Jurkat, Clone E6-1 (cell line): Measurements from ENCODE around the gene GEN1. TPM values are rescaled to one million over a fixed set of nuclear protein-coding genes. Genes with fewer than 3 reads are reported as not detected.

ENCODE experiments used
- DNase-seq: peaks from one replicate; pipeline ENCODE4 v3.0.0-alpha.2; 2011; ENCODE audit warnings: low read depth, low spot score
- H3K4me3 ChIP-seq: 2 replicates; pipeline ENCODE4 v1.5.1; 2011; ENCODE audit warnings: mild to moderate bottlenecking, low read length, control low read depth, moderate library complexity
- polyA plus RNA-seq: library from polyadenylated mRNA; unstranded; fragments of >200 nt; gene quantifications from one replicate; pipeline ENCODE4 v1.2.1, GENCODE V29; 2012; ENCODE audit warnings: missing spikeins; ENCODE audit not compliant: insufficient read length, insufficient read depth

GEN1 gene
- 11.1 TPM for polyA plus RNA-seq

- H3K4me3 ChIP-seq, result peak within 1 kb of the TSS; percentile 92
- peak; percentile 88 for DNase-seq
These were observed at the start of gene GEN1, which contains the start of gene SMC6 for GRCh38 chr2:17753803-17754663. GEN1 (plus strand) TSS chr2:17754138; CDS start chr2:17759944, 5,806 bp downstream. SMC6 (minus strand) TSS chr2:17753810; CDS start chr2:17745946, 7,864 bp downstream.

GRCh38 chr2:17706845-17707244, 47.1 kb upstream of the GEN1 start:
- H3K4me3 ChIP-seq, result no peak overlapping the region
- no peak for DNase-seq

DNA sequence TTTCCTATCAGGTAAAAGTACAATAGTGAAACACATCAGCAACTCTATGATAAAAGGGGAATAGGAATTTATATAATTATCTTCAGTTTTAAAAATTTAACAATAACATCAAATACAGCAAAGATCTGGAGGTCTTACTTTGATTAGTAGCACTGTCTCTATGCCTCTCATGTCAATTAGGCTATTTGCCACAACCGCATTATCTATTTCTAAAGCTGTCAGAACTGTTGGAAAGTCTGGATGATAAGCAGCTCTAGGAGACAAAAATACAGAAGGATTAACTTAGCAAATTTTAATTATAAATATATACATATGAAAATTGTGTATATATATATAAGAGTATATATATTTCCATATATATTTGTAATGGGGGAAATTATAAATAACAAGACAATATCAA, 45.4 kb upstream of the GEN1 start:
- no peak for DNase-seq
- H3K4me3 ChIP-seq, result no peak overlapping the region

- no peak overlapping the region for H3K4me3 ChIP-seq
- no peak for DNase-seq
These were observed 44.0 kb upstream of the GEN1 start for GRCh38 chr2:17709897-17710296.

DNA sequence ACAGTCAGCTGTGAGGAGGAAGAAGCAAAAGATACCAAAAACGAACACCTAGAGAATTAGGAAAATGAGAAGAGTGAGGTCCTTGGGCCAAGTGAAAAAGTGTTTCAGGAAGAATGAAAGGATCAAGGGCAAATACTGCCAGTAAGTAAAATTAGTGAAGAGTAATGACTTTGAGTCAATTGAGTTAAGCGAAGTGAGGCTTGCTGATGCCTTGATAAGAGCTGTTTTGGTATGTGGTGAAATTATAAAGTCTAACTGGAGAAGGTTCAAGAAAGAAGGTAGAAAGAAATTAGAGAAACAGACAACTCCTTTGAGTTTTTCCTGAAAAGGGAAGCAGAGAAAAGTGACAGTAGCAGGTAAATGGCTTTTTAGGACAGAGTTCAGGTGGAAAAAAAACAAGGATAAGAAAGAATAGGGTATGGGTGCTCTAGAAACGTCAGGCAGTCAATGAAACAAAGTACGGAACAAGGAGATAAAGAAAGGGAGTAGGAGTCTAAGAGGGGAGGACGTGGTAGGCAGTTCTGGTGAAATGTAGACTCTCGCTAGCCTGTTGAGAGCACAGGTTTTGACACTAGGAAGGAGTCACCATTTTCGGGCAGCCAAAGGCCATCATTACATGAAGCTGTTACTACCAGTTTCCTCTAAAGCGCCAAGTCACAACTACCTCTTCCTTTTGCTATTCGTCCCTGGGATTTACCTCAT, 43.2 kb upstream of the GEN1 start:
- no peak for DNase-seq
- no peak overlapping the region for H3K4me3 ChIP-seq

- DNase-seq, result no peak
- H3K4me3 ChIP-seq, result no peak overlapping the region
These were observed 40.6 kb upstream of the GEN1 start for GRCh38 chr2:17713291-17713690.

- no peak for DNase-seq
- no peak overlapping the region for H3K4me3 ChIP-seq
These were observed 36.3 kb upstream of the GEN1 start for GRCh38 chr2:17717666-17718065.

DNA sequence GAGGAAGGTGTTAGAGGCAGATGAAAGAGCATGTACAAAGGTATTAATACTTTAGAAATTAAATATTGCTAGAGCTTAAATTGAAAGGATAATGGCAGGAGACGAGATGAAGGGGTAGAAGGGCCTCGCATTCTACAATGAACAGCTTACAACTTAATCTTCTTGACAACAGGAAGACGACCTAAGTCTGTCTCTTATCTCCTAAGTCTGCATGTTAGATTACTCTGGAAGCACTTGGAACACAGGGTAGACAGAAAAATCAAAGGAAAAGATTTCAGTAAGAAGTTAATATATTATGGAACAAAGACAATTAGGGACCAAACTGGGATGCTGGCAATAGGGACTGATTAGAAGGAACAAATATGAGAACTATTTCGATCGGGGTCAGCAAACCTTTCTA, 35.2 kb upstream of the GEN1 start:
- no peak overlapping the region for H3K4me3 ChIP-seq

DNA sequence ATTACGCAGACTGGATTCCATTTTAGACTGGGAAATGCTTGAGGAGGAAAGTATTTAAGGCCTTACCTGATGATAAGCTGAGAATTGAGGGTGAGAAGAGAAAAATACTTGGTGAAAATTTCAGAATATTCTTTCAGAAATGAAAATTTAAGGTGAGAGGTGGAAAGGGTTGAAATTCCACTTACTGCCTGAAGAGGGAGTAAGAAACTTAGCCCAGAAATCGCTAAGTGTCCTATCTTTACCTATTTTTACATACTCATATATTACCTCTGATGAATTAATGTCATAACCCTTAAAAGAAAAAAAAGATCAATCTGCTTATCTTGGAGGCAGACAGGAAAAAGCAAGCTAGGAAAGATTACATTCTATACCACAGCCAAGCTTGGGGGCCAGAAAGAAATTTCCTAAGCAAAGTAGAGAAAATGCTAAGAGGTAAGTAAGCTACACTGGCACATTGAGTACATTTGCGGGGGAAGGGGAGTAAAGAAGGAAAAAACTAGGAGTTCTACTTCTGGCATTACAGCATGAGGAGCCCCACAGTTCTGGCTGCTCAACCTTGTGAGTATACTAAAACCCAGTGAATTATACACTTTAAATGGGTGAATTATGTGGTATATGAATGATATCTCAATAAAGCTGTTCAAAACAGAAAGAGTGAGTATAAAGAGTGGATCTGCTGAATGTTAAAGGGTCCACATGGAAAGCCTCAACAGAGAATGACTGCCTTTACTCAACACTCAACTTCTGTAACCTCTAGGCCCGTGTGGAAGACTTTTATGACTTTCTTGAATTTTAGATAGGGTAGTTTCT, 34.2 kb upstream of the GEN1 start:
- DNase-seq, result peak; percentile 5
- no peak overlapping the region for H3K4me3 ChIP-seq

More for the DNA sequence above, 35.2 kb upstream of the GEN1 start:
- no peak for DNase-seq

DNA sequence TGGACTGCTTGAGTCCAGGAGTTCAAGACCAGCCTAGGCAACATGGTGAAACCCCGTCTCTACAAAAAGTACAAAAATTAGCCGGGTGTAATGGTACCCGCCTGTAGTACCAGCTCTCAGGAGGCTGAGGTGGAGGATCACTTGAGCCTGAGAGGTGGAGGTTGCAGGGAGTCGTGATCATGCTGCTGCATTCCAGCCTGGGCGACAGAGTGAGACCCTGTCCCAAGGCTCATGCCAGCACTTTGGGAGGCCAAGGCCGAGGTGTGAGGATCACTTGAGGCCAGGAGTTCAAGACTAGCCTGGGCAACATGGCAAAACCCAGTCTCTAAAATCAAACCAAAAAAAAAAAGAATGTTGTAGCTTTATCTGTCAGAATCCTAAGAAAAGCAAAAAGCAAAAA, 25.7 kb upstream of the GEN1 start:
- no peak for DNase-seq
- H3K4me3 ChIP-seq, result no peak overlapping the region

GRCh38 chr2:17729880-17730279, 24.1 kb upstream of the GEN1 start:
- H3K4me3 ChIP-seq, result no peak overlapping the region
- no peak for DNase-seq

DNA sequence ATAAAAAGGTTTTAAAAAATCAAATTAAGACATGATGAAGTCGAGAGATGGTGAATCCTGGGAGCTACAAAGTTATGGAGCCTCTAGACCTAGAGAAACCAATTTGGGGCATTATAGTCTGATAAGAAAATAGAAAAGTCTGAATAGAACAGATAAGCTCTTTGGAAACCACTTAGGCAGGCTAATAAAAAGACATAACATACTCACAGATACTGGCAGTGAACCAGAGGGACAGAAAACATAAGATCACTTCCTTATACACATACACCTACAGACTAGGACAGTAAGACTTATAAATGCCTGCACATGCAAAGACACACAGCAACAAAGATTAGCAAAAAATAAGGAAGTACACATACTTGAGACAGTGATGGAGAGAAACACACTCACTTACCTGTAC, 20.3 kb upstream of the GEN1 start:
- no peak for DNase-seq
- no peak overlapping the region for H3K4me3 ChIP-seq

GRCh38 chr2:17735864-17736263, 18.1 kb upstream of the GEN1 start:
- DNase-seq, result no peak

DNA sequence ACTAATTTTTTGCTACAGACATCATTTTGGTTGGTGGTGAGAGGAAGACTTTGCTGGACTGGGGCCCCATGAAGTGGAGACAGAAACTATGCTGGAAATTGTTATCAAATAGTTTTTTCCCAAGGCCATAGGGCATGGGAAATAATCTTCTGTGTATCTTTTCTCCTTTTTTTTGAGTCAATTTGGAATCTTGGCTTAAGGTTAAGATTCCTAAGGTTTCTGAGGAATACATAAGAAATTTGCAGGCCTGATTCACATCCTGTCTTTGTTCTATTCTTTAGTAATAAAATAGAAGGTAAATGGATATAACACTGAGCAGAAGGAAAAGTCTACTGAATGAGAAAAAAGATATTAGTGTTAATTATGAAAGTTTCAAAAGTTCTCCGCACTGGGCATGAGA, 16.9 kb upstream of the GEN1 start:
- DNase-seq, result no peak
- no peak overlapping the region for H3K4me3 ChIP-seq

More at GRCh38 chr2:17735864-17736263, 18.1 kb upstream of the GEN1 start:
- H3K4me3 ChIP-seq, result no peak overlapping the region

- no peak for DNase-seq
- no peak overlapping the region for H3K4me3 ChIP-seq
These were observed 13.7 kb upstream of the GEN1 start for GRCh38 chr2:17740203-17740602.

DNA sequence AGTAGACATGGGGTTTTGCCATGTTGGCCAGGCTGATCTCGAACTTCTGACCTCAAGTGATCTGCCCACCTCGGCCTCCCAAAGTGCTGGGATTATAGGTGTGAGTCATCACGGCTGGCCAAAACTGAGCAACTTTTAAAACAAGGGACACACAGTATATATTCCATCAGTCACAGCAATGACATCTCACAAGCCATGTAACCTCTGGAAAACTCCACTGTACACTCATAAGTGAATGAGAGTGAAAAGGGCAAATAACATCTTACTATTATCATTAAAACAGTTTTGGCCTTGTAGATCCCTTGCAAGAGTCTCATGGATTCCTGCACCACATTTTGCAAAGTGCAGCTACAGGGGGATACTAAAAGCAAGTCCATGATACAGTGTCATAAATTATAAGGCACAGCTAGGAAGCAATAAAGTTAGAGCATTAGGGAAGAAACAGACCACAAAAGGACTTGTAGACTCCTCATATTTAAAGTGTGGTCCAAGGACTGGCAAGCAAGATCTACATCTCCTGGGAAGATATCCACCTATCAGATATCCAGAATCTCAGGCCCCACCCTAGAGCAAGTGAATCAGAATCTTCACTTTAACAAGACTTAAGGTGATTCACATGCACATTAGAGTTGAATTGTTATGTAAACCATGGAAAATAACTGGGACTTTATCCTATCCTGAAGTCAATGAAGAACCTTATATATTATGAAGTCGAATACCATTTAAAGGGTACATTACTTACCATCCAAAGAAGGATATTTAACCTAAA, 6.1 kb upstream of the GEN1 start:
- H3K4me3 ChIP-seq, result no peak overlapping the region
- no peak for DNase-seq

DNA sequence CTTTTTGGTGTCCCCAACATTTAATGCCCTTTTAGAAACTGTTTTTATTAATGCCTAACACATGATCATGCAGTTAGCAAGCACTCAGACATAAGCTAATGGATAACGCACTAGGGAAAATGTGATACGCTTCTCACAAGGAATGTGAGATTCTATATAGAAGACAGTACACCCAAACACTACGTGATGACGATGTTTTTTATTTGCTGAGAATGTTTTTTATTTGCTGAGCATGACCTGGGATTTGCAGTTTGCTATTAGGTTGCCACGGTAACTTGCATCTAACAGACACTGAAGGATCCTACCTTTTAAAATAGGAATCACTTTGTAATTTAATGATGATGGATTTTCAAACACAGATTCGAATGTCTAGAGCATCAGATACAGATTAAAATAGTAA, 5.2 kb upstream of the GEN1 start:
- H3K4me3 ChIP-seq, result no peak overlapping the region
- DNase-seq, result no peak

GRCh38 chr2:17749753-17750438, 4.0 kb upstream of the GEN1 start:
- no peak overlapping the region for H3K4me3 ChIP-seq
- DNase-seq, result no peak
